CD4-positive, alpha-beta memory T cell (primary cell): ENCODE measurements around the gene AKAP4. TPM values are rescaled to one million over a fixed set of nuclear protein-coding genes. Genes with fewer than 3 reads are reported as not detected.

ENCODE experiments used
- CTCF ChIA-PET: fragments of 350-600 bp; sonication (Branson Sonifier 250); formaldehyde crosslinking; loops from one replicate; lab custom pipeline; 2021; ENCODE audit warnings: inconsistent platforms; ENCODE audit not compliant: partially characterized antibody; lab: Charles Lee
- POLR2A ChIA-PET: fragments of 350-600 bp; sonication (Branson Sonifier 250); formaldehyde crosslinking; loops from one replicate; lab custom pipeline; 2021; ENCODE audit not compliant: partially characterized antibody; lab: Charles Lee
- DNase-seq, 5 donors: peaks; one replicate each; pipeline versions ENCODE4 v3.0.0 to v3.0.0-alpha.2; 2020 to 2022; ENCODE audit warnings: mixed read lengths in 1 of 5
- H3K27ac ChIP-seq: one replicate; pipeline ENCODE4 v1.7.0; 2013; ENCODE audit warnings: low read depth, low read length
- H3K27me3 ChIP-seq: 2 replicates; pipeline ENCODE4 v1.7.0; 2013; ENCODE audit warnings: mild to moderate bottlenecking, low read length, moderate library complexity; ENCODE audit not compliant: insufficient read depth
- H3K36me3 ChIP-seq: 2 replicates; pipeline ENCODE4 v1.7.0; 2013; ENCODE audit warnings: mild to moderate bottlenecking, low read length, moderate library complexity; ENCODE audit not compliant: insufficient read depth
- H3K4me1 ChIP-seq: 2 replicates; pipeline ENCODE4 v1.7.0; 2013; ENCODE audit warnings: mild to moderate bottlenecking, low read length, moderate library complexity; ENCODE audit not compliant: insufficient read depth
- H3K4me3 ChIP-seq, 2 donors: one replicate each; pipeline ENCODE4 v1.7.0; 2013; ENCODE audit warnings: low read length in 2 of 2, mild to moderate bottlenecking in 1 of 2
- H3K9me3 ChIP-seq, 2 donors: one replicate each; pipeline ENCODE4 v1.7.0; 2013; ENCODE audit warnings: low read length in 2 of 2, control low read depth in 1 of 2; ENCODE audit not compliant: control insufficient read depth in 1 of 2
- H3K27ac Mint-ChIP-seq, 7 donors: one replicate each; pipeline ENCODE4 v1.8.0; 2020 to 2021; ENCODE audit warnings: mixed read lengths in 7 of 7, mild to moderate bottlenecking in 6 of 7, inconsistent platforms in 3 of 7, moderate library complexity in 3 of 7
- H3K27me3 Mint-ChIP-seq, 2 donors: one replicate each; pipeline ENCODE4 v1.8.0; 2020 to 2021; ENCODE audit warnings: mixed read lengths in 2 of 2
- H3K36me3 Mint-ChIP-seq, 2 donors: one replicate each; pipeline ENCODE4 v1.8.0; 2020 to 2021; ENCODE audit warnings: mixed read lengths in 2 of 2, inconsistent platforms in 1 of 2, mild to moderate bottlenecking in 1 of 2
- H3K4me1 Mint-ChIP-seq, 4 donors: one replicate each; pipeline ENCODE4 v1.8.0; 2020 to 2021; ENCODE audit warnings: mixed read lengths in 4 of 4, mild to moderate bottlenecking in 1 of 4
- H3K4me3 Mint-ChIP-seq, 8 donors: one replicate each; pipeline ENCODE4 v1.8.0; 2020 to 2021; ENCODE audit warnings: mixed read lengths in 8 of 8, mild to moderate bottlenecking in 7 of 8, moderate library complexity in 6 of 8, inconsistent platforms in 3 of 8
- H3K9me3 Mint-ChIP-seq, 8 donors: one replicate each; pipeline ENCODE4 v1.8.0; 2020 to 2021; ENCODE audit warnings: mixed read lengths in 8 of 8, mild to moderate bottlenecking in 5 of 8, inconsistent platforms in 3 of 8, moderate library complexity in 1 of 8
- intact Hi-C: fragments of 100-400 bp; cut with micrococcal nuclease; formaldehyde crosslinking; loops from one replicate; pipeline ENCODE4 v1.15.1; 2023
- polyA plus RNA-seq, 2 donors: library from polyadenylated mRNA; unstranded; fragments of 300-500 nt; fragmentation: Illumina TruSeq; gene quantifications; one replicate each; pipeline ENCODE4 v1.2.3, GENCODE V29; 2021
- total RNA-seq, 2 experiments: library from RNA; stranded (reverse); gene quantifications; one replicate each; pipeline ENCODE4 v1.2.3, GENCODE V29; 2021

The AKAP4 gene, protein sequence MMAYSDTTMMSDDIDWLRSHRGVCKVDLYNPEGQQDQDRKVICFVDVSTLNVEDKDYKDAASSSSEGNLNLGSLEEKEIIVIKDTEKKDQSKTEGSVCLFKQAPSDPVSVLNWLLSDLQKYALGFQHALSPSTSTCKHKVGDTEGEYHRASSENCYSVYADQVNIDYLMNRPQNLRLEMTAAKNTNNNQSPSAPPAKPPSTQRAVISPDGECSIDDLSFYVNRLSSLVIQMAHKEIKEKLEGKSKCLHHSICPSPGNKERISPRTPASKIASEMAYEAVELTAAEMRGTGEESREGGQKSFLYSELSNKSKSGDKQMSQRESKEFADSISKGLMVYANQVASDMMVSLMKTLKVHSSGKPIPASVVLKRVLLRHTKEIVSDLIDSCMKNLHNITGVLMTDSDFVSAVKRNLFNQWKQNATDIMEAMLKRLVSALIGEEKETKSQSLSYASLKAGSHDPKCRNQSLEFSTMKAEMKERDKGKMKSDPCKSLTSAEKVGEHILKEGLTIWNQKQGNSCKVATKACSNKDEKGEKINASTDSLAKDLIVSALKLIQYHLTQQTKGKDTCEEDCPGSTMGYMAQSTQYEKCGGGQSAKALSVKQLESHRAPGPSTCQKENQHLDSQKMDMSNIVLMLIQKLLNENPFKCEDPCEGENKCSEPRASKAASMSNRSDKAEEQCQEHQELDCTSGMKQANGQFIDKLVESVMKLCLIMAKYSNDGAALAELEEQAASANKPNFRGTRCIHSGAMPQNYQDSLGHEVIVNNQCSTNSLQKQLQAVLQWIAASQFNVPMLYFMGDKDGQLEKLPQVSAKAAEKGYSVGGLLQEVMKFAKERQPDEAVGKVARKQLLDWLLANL
- not detected for total RNA-seq
- polyA plus RNA-seq, result not detected

DNA sequence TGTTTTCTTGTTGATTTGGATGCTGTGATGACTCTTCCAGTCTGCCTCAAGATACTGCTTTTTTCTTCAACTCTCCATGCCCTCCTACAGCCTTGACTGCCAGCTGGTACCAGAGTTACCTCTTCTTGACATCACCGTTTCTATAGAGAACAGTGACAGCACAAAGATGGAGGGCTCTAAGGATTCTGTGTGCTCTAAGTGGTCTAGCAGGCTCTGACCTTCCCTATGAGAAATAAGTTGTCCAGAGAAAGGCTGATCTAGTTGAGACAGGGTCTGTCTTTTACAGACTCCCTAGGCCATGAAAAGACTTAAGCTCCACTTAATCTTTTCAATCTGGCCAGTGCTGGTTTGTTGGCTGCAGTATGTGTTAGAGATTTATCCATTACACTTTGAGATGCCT is at the start of gene AKAP4:
TSS of gene AKAP4 (minus strand) at position 101 of the 400 bp plus-strand sequence. CDS start 118 bp downstream, outside the sequence.
- CTCF ChIA-PET, result no interaction called here
- DNase-seq, result no peak
- intact Hi-C loops, result no loop called here
- H3K27me3 Mint-ChIP-seq, result peaks cover 5 to 8% of the 10 kb centered on the region in 2 donors
- no peak within 1 kb of the TSS for H3K4me3 Mint-ChIP-seq
- POLR2A ChIA-PET, result no interaction called here
- H3K27ac Mint-ChIP-seq, result peak within 1 kb of the TSS in 1 of 7 donors; percentile 6
- H3K9me3 Mint-ChIP-seq, result no peaks in the 10 kb centered on the region
- Histone ChIP-seq H3K4me1 (peaks cover 6% of the 10 kb centered on the region), H3K36me3 (no peaks in the 10 kb centered on the region), H3K9me3 (no peaks in the 10 kb centered on the region), H3K4me3 (no peak within 1 kb of the TSS), H3K27me3 (no peaks in the 10 kb centered on the region), H3K27ac (no peak within 1 kb of the TSS)
- H3K36me3 Mint-ChIP-seq, result peaks cover 0 to 3% of the 10 kb centered on the region in 2 donors
- peaks cover 5 to 20% (median 9%) of the 10 kb centered on the region in 4 donors for H3K4me1 Mint-ChIP-seq

DNA sequence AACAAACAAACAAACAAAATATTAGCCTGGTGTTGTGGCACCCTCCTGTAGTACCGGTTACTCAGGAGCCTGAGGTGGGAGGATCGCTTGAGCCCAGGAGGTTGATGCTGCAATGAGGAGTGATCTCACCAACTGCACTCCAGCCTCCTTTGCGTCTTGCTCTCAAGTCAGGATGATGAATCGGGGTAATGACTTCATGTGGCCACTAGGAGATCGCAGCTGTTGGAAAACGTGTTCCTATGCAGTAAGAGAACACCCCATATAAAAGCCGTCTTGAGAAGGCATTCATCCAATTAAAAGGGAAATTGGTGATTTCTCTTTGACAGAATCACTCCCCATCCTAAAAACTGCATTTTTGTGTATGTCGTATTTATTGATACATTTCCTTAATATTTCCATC is 10.7 kb upstream of the AKAP4 start:
- Mint-ChIP-seq H3K4me1 (no peaks in the 10 kb centered on the region), H3K36me3 (no peaks in the 10 kb centered on the region), H3K27me3 (no peaks in the 10 kb centered on the region), H3K9me3 (no peaks in the 10 kb centered on the region), H3K27ac (no peak overlapping the region), H3K4me3 (no peak overlapping the region)
- H3K27ac ChIP-seq, result no peak overlapping the region
- CTCF ChIA-PET, result no interaction called here
- DNase-seq, result peak in 1 of 5 donors; percentile 3
- no peaks in the 10 kb centered on the region for H3K4me1 ChIP-seq
- POLR2A ChIA-PET, result no interaction called here
- intact Hi-C loops, result no loop called here
- no peaks in the 10 kb centered on the region for H3K36me3 ChIP-seq
- H3K27me3 ChIP-seq, result no peaks in the 10 kb centered on the region
- no peak overlapping the region for H3K4me3 ChIP-seq
- no peaks in the 10 kb centered on the region for H3K9me3 ChIP-seq

DNA sequence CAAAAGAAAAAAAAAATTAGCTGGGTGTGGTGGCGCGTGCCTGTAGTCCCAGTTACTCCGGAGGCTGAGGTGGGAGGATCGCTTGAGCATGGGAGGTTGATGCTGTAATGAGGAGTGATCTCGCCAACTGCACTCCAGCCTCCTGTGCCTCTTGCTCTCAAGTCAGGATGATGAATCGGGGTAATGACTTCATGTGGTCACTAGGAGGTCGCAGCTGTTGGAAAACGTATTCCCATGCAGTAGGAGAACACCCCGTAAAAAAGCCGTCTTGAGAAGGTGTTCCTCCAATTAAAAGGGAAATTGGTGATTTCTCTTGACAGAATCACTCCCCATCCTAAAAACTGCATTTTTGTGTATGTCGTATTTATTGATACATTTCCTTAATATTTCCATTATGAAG is 5.9 kb upstream of the AKAP4 start:
- Histone ChIP-seq H3K27me3 (no peaks in the 10 kb centered on the region), H3K4me3 (no peak overlapping the region), H3K4me1 (peaks cover 6% of the 10 kb centered on the region), H3K27ac (no peak overlapping the region), H3K9me3 (no peaks in the 10 kb centered on the region), H3K36me3 (no peaks in the 10 kb centered on the region)
- Mint-ChIP-seq H3K36me3 (peaks cover 0 to 3% of the 10 kb centered on the region in 2 donors), H3K9me3 (no peaks in the 10 kb centered on the region), H3K4me1 (peaks cover 5 to 20% (median 9%) of the 10 kb centered on the region in 4 donors), H3K4me3 (no peak overlapping the region), H3K27ac (no peak overlapping the region), H3K27me3 (no peaks in the 10 kb centered on the region)
- intact Hi-C loops, result no loop called here
- CTCF ChIA-PET, result no interaction called here
- POLR2A ChIA-PET, result no interaction called here
- no peak for DNase-seq

DNA sequence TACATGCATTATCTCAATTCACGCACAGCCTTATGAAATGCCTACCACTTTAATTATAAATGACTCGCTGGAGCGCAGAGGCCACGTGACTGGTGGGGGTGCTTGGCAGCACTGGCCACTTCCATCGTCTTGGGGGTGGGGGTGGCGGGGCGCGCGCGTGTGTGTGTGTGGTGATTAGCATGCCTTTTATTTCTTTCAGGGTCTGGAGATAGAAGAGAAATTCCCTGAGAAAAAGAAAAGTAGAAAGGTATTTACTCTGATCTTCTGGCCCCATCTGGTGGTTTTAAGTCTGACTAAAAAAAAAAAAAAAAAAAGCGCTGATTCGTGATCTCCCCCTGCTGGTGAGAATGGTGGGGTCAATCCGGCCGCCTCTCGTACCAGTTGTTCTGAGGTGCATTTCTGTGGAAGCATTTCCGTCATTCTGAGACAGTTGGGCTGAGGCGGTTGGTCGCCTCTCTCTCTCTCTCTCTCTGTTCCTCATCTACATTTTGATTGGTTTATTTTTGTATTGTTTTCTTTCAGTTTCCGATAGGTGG is 3.6 kb upstream of the AKAP4 start, which contains the start of gene CCNB3:
TSS of gene CCNB3 (plus strand) at position 402 of the 536 bp plus-strand sequence. CDS start 80,399 bp downstream, outside the sequence.
- no peaks in the 10 kb centered on the region for H3K36me3 ChIP-seq
- ChIA-PET POLR2A (interaction anchor here (1.2 kb wide), 1 partner anchor 277 kb away, joined by 3 read pairs; no protein-coding TSS in a partner anchor), CTCF (interaction anchor here (0.7 to 1.6 kb wide), 5 partner anchors 14 to 488 kb away, joined by 3 to 7 read pairs (median 4); partner anchors contain the start of gene CLCN5)
- Mint-ChIP-seq H3K4me3 (peak within 1 kb of the TSS; percentile 71 to 92 (median 84)), H3K27me3 (no peaks in the 10 kb centered on the region), H3K27ac (peak within 1 kb of the TSS; percentile 71 to 96 (median 85)), H3K4me1 (peaks cover 5 to 20% (median 9%) of the 10 kb centered on the region in 4 donors), H3K9me3 (no peaks in the 10 kb centered on the region), H3K36me3 (peaks cover 0 to 3% of the 10 kb centered on the region in 2 donors)
- peak; percentile 73 to 84 (median 82) for DNase-seq
- H3K4me3 ChIP-seq, result peak within 1 kb of the TSS in 1 of 2 donors; percentile 24
- H3K27ac ChIP-seq, result peak within 1 kb of the TSS; percentile 21
- H3K27me3 ChIP-seq, result no peaks in the 10 kb centered on the region
- H3K9me3 ChIP-seq, result no peaks in the 10 kb centered on the region
- intact Hi-C loops, result loop anchor here (1.0 to 2.0 kb wide), 2 partner anchors 290 to 325 kb away; partner anchors contain the start of gene USP27X
- H3K4me1 ChIP-seq, result peaks cover 6% of the 10 kb centered on the region

DNA sequence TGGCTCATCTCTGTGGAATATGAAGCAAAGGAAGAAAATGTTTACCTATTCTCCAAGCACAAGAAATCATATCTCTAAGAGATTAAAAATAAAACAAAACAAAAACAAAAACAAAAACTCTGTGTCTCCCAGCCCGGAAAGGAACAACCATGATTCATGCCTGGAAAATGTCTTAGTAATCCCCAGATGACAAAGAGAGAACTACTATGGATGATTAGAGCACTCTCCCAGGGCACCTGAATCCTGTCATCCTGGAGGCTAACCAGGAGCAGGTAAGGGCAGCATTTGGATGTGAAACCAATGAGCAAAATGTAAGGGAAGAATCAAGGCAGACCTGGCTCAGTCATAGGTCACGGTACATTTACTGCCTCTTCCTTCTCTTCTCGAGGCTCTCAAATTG is 1.7 kb upstream of the AKAP4 start:
- Mint-ChIP-seq H3K9me3 (no peaks in the 10 kb centered on the region), H3K27me3 (peaks cover 2 to 4% of the 10 kb centered on the region in 2 donors), H3K4me1 (peaks cover 5 to 20% (median 9%) of the 10 kb centered on the region in 4 donors), H3K27ac (no peak overlapping the region), H3K4me3 (no peak overlapping the region), H3K36me3 (peaks cover 0 to 3% of the 10 kb centered on the region in 2 donors)
- ChIA-PET POLR2A (no interaction called here), CTCF (no interaction called here)
- no peak overlapping the region for H3K4me3 ChIP-seq
- no peaks in the 10 kb centered on the region for H3K27me3 ChIP-seq
- peaks cover 6% of the 10 kb centered on the region for H3K4me1 ChIP-seq
- intact Hi-C loops, result no loop called here
- no peaks in the 10 kb centered on the region for H3K9me3 ChIP-seq
- no peak overlapping the region for H3K27ac ChIP-seq
- no peaks in the 10 kb centered on the region for H3K36me3 ChIP-seq
- DNase-seq, result no peak

DNA sequence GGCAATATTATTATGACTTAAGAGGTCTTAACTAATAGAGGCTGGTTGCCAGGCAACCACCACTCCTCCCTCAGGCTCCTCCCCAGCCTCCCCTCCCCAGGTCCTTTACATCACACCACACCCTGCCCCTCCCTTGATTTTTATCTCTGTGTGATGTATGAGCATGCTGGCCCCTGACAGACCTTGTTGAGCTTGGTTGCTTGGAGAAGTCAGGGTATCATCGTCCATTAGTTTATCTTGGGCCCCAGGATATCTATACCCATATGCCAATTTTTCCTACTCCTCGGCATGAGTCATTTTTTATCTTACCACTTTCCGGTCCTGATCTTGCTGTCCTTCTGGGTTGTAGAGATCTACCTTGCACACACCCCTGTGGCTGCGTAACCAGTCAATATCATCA is 2.5 kb downstream of the AKAP4 start:
- intact Hi-C loops, result no loop called here
- H3K27me3 Mint-ChIP-seq, result peaks cover 5 to 12% of the 10 kb centered on the region in 2 donors
- no peak for DNase-seq
- H3K4me1 Mint-ChIP-seq, result peaks cover 0 to 5% (median 0%) of the 10 kb centered on the region in 4 donors
- POLR2A ChIA-PET, result no interaction called here
- H3K36me3 ChIP-seq, result no peaks in the 10 kb centered on the region
- no peak overlapping the region for H3K27ac Mint-ChIP-seq
- CTCF ChIA-PET, result interaction anchor here (1.1 kb wide), 1 partner anchor 279 kb away, joined by 3 read pairs; no protein-coding TSS in a partner anchor
- no peaks in the 10 kb centered on the region for H3K9me3 Mint-ChIP-seq
- no peaks in the 10 kb centered on the region for H3K27me3 ChIP-seq
- H3K36me3 Mint-ChIP-seq, result no peaks in the 10 kb centered on the region
- H3K9me3 ChIP-seq, result no peaks in the 10 kb centered on the region
- H3K4me1 ChIP-seq, result no peaks in the 10 kb centered on the region
- H3K27ac ChIP-seq, result no peak overlapping the region
- no peak overlapping the region for H3K4me3 ChIP-seq
- H3K4me3 Mint-ChIP-seq, result no peak overlapping the region
